Endothelial cell of umbilical vein (primary cell): ENCODE data around the gene KCNIP1. TPM values are rescaled to one million over a fixed set of nuclear protein-coding genes. Genes with fewer than 3 reads are reported as not detected.

Experiments used
- BruUV-seq: library from RNA; stranded (reverse); fragments of 400-500 nt; replicated peaks from 2 replicates; lab custom pipeline; 2021; lab: Mats Ljungman, UMichigan
- CTCF ChIA-PET: fragments of 300-600, 350-600 bp; sonication (Branson Sonifier 250); formaldehyde crosslinking; loops from one replicate; lab custom pipeline; 2021; ENCODE audit warnings: antibody characterized with exemption, inconsistent platforms; lab: Charles Lee
- POLR2A ChIA-PET: fragments of 300-600, 350-600 bp; sonication (Branson Sonifier 250); formaldehyde crosslinking; loops from one replicate; lab custom pipeline; 2021; ENCODE audit warnings: antibody characterized with exemption, inconsistent platforms; lab: Charles Lee
- DNase-seq: peaks from one replicate; pipeline ENCODE4 v3.0.0-alpha.2; 2011; ENCODE audit warnings: low read depth, low spot score
- FAIRE-seq: peaks from 2 replicates; lab custom pipeline; 2011; peaks lifted over from hg19 to GRCh38; lab: Jason Lieb, UNC
- H2AFZ ChIP-seq: 2 replicates; pipeline ENCODE4 v1.6.0; 2012; ENCODE audit warnings: low read depth, low read length, control low read depth, inconsistent platforms
- H3K27ac ChIP-seq: 2 replicates; pipeline ENCODE4 v1.5.1; 2011; ENCODE audit warnings: low read depth, mild to moderate bottlenecking, control low read depth, low read length, moderate library complexity; ENCODE audit not compliant: insufficient read depth
- H3K27me3 ChIP-seq, 2 experiments: 2 replicates each; pipeline versions ENCODE4 v1.6.0 to v1.6.1; 2011; ENCODE audit warnings: low read length in 2 of 2, mixed read lengths in 1 of 2; ENCODE audit not compliant: control insufficient read depth in 2 of 2, insufficient read depth in 2 of 2
- H3K36me3 ChIP-seq, 2 experiments: 2 replicates in 1 of 2; 3 replicates in 1 of 2; pipeline ENCODE4 v1.5.1; 2011; ENCODE audit warnings: low read length in 2 of 2, mild to moderate bottlenecking in 1 of 2, moderate library complexity in 1 of 2; ENCODE audit not compliant: control insufficient read depth in 2 of 2, insufficient read depth in 2 of 2; ENCODE audit errors: extremely low read depth in 1 of 2
- H3K4me1 ChIP-seq: 3 replicates; pipeline ENCODE4 v1.5.1; 2011; ENCODE audit warnings: mild to moderate bottlenecking, low read length; ENCODE audit not compliant: control insufficient read depth, insufficient read depth; ENCODE audit errors: extremely low read depth
- H3K4me2 ChIP-seq: 2 replicates; pipeline ENCODE4 v1.6.1; 2011; ENCODE audit warnings: low read length, control low read depth, mixed read lengths; ENCODE audit not compliant: insufficient read depth
- H3K4me3 ChIP-seq, 3 experiments: fragments of 200-600 bp in 1 of 3; sonication (generic), shearing (Covaris generic) in 1 of 3; replicated peaks in 1 of 3; 2 replicates each; pipeline ENCODE4 v1.5.1; 2011 to 2016; ENCODE audit warnings: control low read depth in 3 of 3, low read length in 3 of 3, mild to moderate bottlenecking in 2 of 3, inconsistent platforms in 1 of 3, low read depth in 1 of 3, moderate library complexity in 1 of 3; ENCODE audit not compliant: insufficient read depth in 1 of 3
- H3K79me2 ChIP-seq: 2 replicates; pipeline ENCODE4 v1.6.0; 2012; ENCODE audit warnings: low read length, inconsistent platforms; ENCODE audit not compliant: control insufficient read depth, insufficient read depth
- H3K9ac ChIP-seq: replicated peaks from 2 replicates; pipeline ENCODE3; 2011; ENCODE audit warnings: low read length, control low read depth; ENCODE audit not compliant: insufficient read depth; ENCODE audit errors: extremely low read depth
- H3K9me1 ChIP-seq: replicated peaks from 3 replicates; pipeline ENCODE4 v1.6.0; 2011; ENCODE audit warnings: mild to moderate bottlenecking, low read length; ENCODE audit not compliant: control insufficient read depth, insufficient read depth; ENCODE audit errors: extremely low read depth
- H3K9me3 ChIP-seq: replicated peaks from 2 replicates; pipeline ENCODE4 v1.5.1; 2012; ENCODE audit warnings: low read length, inconsistent platforms; ENCODE audit not compliant: control insufficient read depth, insufficient read depth
- H4K20me1 ChIP-seq: replicated peaks from 2 replicates; pipeline ENCODE3; 2011; ENCODE audit warnings: mild to moderate bottlenecking, low read length; ENCODE audit not compliant: control insufficient read depth, insufficient read depth; ENCODE audit errors: extremely low read depth
- GATA2 ChIP-seq: IDR thresholded peaks from 2 replicates; pipeline ENCODE4 v1.7.0; 2011; ENCODE audit warnings: low read depth, mild to moderate bottlenecking, moderate library complexity, mixed read lengths, low read length; ENCODE audit not compliant: insufficient read length, insufficient read depth
- JUN ChIP-seq: IDR thresholded peaks from 2 replicates; pipeline ENCODE4 v1.6.1; 2011; ENCODE audit warnings: borderline replicate concordance, low read depth; ENCODE audit not compliant: insufficient read length, insufficient read depth
- MAX ChIP-seq: IDR thresholded peaks from 2 replicates; pipeline ENCODE4 v1.6.1; 2011; ENCODE audit not compliant: insufficient read depth, insufficient read length
- POLR2A ChIP-seq: IDR thresholded peaks from 2 replicates; pipeline ENCODE4 v1.6.1; 2012; ENCODE audit warnings: low read depth, mild to moderate bottlenecking, control low read depth, low read length
- dilution Hi-C: fragments of 300-500 bp; cut with MboI; formaldehyde crosslinking; loops from one replicate; pipeline ENCODE4 v1.15.0; 2019; ENCODE audit warnings: low sequenced_read_pairs; ENCODE audit not compliant: extremely low pct_ligation_motif_present
- intact Hi-C: fragments of 100-400 bp; cut with micrococcal nuclease; formaldehyde crosslinking; loops from one replicate; pipeline ENCODE4 v1.10.0; 2022
- polyA plus RNA-seq, 4 experiments: library from polyadenylated mRNA; depleted of rRNA in 3 of 4; stranded (reverse) in 3 of 4; unstranded in 1 of 4; fragments of >200 nt; gene quantifications; 2 replicates each; pipeline versions ENCODE4 v1.2.1 to v1.2.3, GENCODE V29; 2011 to 2012; ENCODE audit warnings: missing spikeins in 1 of 4
- total RNA-seq: library from RNA; stranded (reverse); gene quantifications from 2 replicates; pipeline ENCODE4 v1.2.3, GENCODE V29; 2021

Gene KCNIP1
- total and polyA plus RNA-seq, 2 donors (not counting 3 experiments of a cell fraction or from before 2014, with no cell fraction given) = 0.15 TPM; not detected in 1

- H3K4me3 ChIP-seq = no peak overlapping the region
- POLR2A ChIA-PET = no interaction called here
- no peak overlapping the region for H2AFZ ChIP-seq
- TF ChIP-seq JUN (no peak), GATA2 (no peak)
- H3K9ac ChIP-seq = no peak overlapping the region
- no peaks in the 10 kb centered on the region for H3K27me3 ChIP-seq
- DNase-seq (no peak), FAIRE-seq (no peak)
- CTCF ChIA-PET = no interaction called here
- dilution Hi-C loops (no loop called here), intact Hi-C loops (no loop called here)
- no peak overlapping the region for H3K27ac ChIP-seq
- no peaks in the 10 kb centered on the region for H4K20me1 ChIP-seq
- no peaks in the 10 kb centered on the region for H3K79me2 ChIP-seq
- no peaks in the 10 kb centered on the region for H3K9me1 ChIP-seq
- no peak overlapping the region for H3K4me2 ChIP-seq
- no peaks in the 10 kb centered on the region for H3K4me1 ChIP-seq
- H3K36me3 ChIP-seq = no peaks in the 10 kb centered on the region
- no TSS peak for BruUV-seq
- no peaks in the 10 kb centered on the region for H3K9me3 ChIP-seq
Observed at GRCh38 chr5:170655476-170655875, 151.7 kb downstream of the KCNIP1 start.

- CTCF ChIA-PET = no interaction called here
Observed at GRCh38 chr5:170655920-170656319, 152.1 kb downstream of the KCNIP1 start.

More at GRCh38 chr5:170655920-170656319, 152.1 kb downstream of the KCNIP1 start:
- Histone ChIP-seq H3K79me2 (no peaks in the 10 kb centered on the region), H3K4me1 (no peaks in the 10 kb centered on the region), H3K9ac (no peak overlapping the region), H3K36me3 (no peaks in the 10 kb centered on the region), H3K4me2 (no peak overlapping the region), H3K4me3 (no peak overlapping the region), H2AFZ (no peak overlapping the region), H3K27me3 (no peaks in the 10 kb centered on the region), H3K27ac (no peak overlapping the region), H3K9me3 (no peaks in the 10 kb centered on the region), H4K20me1 (no peaks in the 10 kb centered on the region), H3K9me1 (no peaks in the 10 kb centered on the region)
- FAIRE-seq (no peak), DNase-seq (no peak)
- no TSS peak for BruUV-seq
- dilution Hi-C loops (no loop called here), intact Hi-C loops (no loop called here)
- POLR2A ChIA-PET = no interaction called here
- TF ChIP-seq POLR2A (no peak), MAX (no peak)
